IPS DF 4.7 (cell line): ENCODE results near the gene SELENOM.
"Not testable (repeated sequence)": the region's sequence is repeated elsewhere in the genome, so short reads cannot be mapped to it uniquely, and the experiment has no call there.

ENCODE experiments used
- DNase-seq: peaks from one replicate; pipeline ENCODE4 v3.0.0-alpha.2; 2013; ENCODE audit warnings: low spot score; ENCODE audit errors: extremely low read depth

Gene SELENOM

GRCh38 chr22:31133911-31134310, 26.5 kb upstream of the SELENOM start:
- no peak for DNase-seq

GRCh38 chr22:31130873-31131272, 23.5 kb upstream of the SELENOM start:
- DNase-seq: no peak

GRCh38 chr22:31128156-31128555, 20.8 kb upstream of the SELENOM start:
- DNase-seq: no peak

- no peak for DNase-seq
These were observed 19.9 kb upstream of the SELENOM start for GRCh38 chr22:31127181-31127772.

- DNase-seq: no peak
These were observed 19.5 kb upstream of the SELENOM start for GRCh38 chr22:31126869-31127175.

GRCh38 chr22:31126128-31126868, 18.9 kb upstream of the SELENOM start:
- no peak for DNase-seq

- no peak for DNase-seq
These were observed 18.3 kb upstream of the SELENOM start for GRCh38 chr22:31125521-31126117.

- no peak for DNase-seq
These were observed 17.6 kb upstream of the SELENOM start for GRCh38 chr22:31124811-31125465.

GRCh38 chr22:31124290-31124689, 16.9 kb upstream of the SELENOM start:
- no peak for DNase-seq

GRCh38 chr22:31123292-31123602, 15.9 kb upstream of the SELENOM start:
- DNase-seq: no peak

GRCh38 chr22:31122532-31123291, 15.3 kb upstream of the SELENOM start, which contains the start of gene INPP5J:
Gene INPP5J (plus strand): TSS chr22:31122966. CDS start chr22:31123015, 49 bp downstream.
- no peak for DNase-seq

GRCh38 chr22:31122196-31122531, 14.8 kb upstream of the SELENOM start:
- no peak for DNase-seq

GRCh38 chr22:31121403-31121802, 14.0 kb upstream of the SELENOM start:
- DNase-seq: no peak

GRCh38 chr22:31120642-31121041, 13.3 kb upstream of the SELENOM start:
- DNase-seq: no peak

- DNase-seq: no peak
These were observed 12.9 kb upstream of the SELENOM start for GRCh38 chr22:31120230-31120629.

- DNase-seq: no peak
These were observed 11.8 kb upstream of the SELENOM start for GRCh38 chr22:31119026-31119717.

- DNase-seq: no peak
These were observed 10.9 kb upstream of the SELENOM start for GRCh38 chr22:31118046-31118820.

GRCh38 chr22:31112547-31113091, 5.3 kb upstream of the SELENOM start:
- DNase-seq: not testable (repeated sequence)

GRCh38 chr22:31107894-31108218, 488 bp upstream of the SELENOM start:
- DNase-seq: no peak

- DNase-seq: no peak
These were observed 614 bp downstream of the SELENOM start for GRCh38 chr22:31106731-31107177.
